Renal cortex interstitium (tissue), 11 donors: ENCODE measurements around the gene BRF1. TPM values are rescaled to one million over a fixed set of nuclear protein-coding genes. Genes with fewer than 3 reads are reported as not detected.

Experiments
- DNase-seq, 11 donors: peaks; one replicate each; pipeline ENCODE4 v3.0.0-alpha.2; 2013; ENCODE audit warnings: low read depth in 9 of 11, low spot score in 4 of 11; ENCODE audit errors: extremely low read depth in 1 of 11
- polyA plus RNA-seq, 3 donors: library from polyadenylated mRNA; unstranded; fragments of 120-200 nt; gene quantifications; one replicate each; pipeline ENCODE4 v1.2.1, GENCODE V29; 2013; ENCODE audit not compliant: insufficient read length in 3 of 3

Gene BRF1
- polyA plus RNA-seq, 3 donors = 24.8 to 40.0 (median 36.0) TPM

GRCh38 chr14:105220699-105221597 is 79.9 kb downstream of the BRF1 start:
- DNase-seq = no peak

GRCh38 chr14:105219753-105220152 is 81.0 kb downstream of the BRF1 start:
- no peak for DNase-seq

DNA sequence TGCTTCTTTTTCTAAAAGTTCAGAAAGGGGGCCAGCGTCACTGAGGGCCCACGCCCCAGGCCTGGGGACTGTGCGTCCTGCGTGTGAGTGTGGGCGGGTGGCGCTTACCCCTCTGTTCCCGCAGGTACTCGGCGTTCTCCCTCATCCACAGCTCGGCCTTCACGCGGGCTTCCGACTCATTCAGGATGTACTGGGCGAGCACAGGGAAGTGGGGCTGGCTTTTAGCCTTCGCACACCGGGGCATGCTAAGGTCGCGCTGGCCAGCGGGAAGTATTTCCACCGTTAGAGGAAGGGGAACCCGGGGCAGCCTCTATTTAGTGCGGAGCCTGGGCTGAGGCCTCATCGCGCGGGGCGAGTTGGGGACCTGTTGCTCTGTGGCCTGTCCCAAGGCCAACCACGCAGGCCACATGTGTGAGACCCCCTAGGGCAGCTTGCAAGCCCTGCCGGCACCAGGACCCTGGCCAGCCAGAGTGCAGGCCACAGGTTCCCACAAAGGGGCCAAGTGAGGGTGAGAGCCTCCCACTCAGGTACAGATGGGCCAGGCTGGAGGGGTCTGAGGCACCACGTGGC is 81.7 kb downstream of the BRF1 start:
- no peak for DNase-seq

DNA sequence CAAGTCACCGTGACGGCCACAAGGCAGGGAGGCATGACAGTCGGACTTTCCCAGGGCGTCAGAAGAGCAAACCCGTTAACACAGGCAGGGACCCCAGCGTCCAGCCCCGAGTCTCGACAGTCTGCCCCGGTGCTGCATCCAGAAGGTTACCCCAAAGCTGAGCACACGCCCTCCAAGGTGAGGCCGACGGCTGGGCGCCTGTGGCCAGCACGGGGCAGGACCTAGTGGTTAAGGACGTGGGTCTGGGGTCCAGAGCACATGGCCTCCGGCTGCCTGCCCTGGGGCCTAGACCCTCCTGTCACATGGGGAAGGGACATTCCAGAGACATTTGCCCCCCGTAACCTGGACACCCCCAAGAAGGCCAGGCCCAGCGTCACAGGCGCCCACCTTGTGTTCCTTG is 82.2 kb downstream of the BRF1 start:
- DNase-seq = no peak

- no peak for DNase-seq
Observed at GRCh38 chr14:105217774-105218173, 83.0 kb downstream of the BRF1 start.

DNA sequence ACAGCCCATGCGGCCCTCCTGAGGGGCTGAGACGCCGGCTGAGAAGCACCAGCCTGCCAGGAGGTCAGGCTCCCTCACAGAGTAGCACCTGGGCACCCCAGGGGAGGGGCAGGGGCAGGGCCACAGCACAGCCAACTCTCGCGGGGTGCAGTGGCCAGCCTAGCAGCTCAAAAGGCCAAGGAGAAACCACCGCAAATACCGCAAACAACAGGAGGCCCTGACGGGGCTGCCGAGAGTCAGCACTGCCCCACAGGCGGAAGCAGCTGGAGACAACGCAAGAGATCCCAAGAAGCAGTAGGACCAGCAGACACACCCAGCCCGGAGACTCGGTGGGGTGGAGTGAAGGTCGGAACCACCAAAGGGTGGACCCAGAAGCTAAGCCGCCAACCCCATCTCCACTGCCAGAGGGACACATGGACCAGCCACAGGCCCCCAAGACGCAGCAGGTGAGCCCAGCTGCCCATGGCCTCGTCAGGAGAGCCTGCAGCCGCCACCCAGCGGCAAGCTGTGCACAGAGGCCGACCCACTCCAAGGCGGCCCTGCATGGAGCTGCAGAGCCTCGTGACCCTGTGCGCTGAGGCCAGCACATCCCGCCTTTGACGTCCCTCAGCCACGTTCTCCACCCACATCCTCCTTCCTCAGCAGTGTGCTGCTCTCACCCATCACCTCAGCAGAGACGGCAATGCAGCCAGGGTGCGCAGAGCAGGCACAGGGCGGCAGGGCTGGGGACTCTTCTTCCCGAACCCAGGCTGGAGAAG is 84.1 kb downstream of the BRF1 start:
- no peak for DNase-seq

DNA sequence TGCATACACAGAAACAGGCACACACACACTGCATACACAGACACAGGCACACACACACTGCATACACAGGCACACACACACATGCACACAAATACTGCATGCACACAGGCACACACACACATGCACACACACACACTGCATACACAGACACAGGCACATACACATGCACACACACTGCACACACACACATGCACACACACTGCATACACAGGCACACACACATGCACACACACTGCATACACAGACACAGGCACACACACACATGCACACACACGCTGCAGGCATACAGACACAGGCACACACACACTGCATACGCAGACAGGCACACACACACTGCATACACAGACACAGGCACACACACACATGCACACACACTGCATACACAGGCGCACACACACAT is 85.2 kb downstream of the BRF1 start:
- DNase-seq = no peak

- no peak for DNase-seq
Observed at GRCh38 chr14:105214324-105214915, 86.4 kb downstream of the BRF1 start.

DNA sequence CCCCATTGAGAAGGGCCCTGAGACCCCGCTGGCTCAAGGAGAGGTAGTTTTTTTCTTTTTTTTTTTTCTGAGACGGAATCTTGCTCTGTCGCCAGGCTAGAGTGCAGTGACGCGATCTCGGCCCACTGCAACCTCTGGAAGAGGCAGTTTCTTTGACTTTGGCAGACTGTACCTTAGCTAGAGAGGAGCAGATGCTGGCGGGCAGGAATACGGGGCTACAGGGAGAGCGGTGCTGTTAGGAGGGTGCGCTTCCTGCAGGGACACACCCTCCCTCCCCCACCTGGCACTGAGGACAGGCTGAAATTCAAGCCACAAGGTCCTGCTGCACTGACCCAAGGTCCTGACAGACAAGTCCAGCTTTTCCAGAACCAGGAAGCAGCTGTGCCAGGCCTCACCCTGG is 87.4 kb downstream of the BRF1 start:
- DNase-seq = no peak

- no peak for DNase-seq
Observed at GRCh38 chr14:105212541-105213300, 88.1 kb downstream of the BRF1 start.

- DNase-seq = no peak
Observed at GRCh38 chr14:105211758-105212089, 89.1 kb downstream of the BRF1 start.

DNA sequence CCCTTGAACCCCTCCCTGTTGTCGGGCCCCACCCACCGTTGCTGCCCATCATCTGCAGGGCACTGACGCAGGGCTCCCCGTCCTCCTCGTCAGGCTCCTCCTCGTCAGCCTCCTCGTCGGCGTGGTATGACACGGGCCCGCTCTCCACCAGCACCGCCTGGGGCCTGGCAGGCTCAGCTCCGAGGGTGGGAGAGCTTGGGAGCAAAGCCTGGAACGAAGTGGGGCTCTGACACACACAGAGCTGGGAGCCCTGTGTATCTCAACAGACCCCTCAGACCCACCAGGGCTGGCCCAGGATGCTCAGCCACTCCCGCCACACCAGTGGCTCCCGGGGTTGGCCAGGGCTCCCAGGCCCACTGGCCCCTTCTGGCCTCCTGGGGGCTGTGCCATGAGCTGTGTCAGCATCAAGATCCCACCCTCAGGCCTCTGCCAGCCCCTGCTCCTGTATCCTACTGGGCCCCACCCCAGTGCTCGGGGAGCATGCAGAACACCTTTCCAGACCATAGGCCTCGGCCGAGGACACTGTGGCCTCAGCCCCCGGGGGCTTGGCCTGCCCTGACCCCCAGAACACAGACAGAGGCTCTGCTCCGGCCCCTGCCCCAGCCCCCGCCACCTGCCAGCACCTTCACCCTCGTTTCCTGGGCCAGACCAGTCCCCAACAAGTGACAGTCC is 89.6 kb downstream of the BRF1 start:
- no peak for DNase-seq

DNA sequence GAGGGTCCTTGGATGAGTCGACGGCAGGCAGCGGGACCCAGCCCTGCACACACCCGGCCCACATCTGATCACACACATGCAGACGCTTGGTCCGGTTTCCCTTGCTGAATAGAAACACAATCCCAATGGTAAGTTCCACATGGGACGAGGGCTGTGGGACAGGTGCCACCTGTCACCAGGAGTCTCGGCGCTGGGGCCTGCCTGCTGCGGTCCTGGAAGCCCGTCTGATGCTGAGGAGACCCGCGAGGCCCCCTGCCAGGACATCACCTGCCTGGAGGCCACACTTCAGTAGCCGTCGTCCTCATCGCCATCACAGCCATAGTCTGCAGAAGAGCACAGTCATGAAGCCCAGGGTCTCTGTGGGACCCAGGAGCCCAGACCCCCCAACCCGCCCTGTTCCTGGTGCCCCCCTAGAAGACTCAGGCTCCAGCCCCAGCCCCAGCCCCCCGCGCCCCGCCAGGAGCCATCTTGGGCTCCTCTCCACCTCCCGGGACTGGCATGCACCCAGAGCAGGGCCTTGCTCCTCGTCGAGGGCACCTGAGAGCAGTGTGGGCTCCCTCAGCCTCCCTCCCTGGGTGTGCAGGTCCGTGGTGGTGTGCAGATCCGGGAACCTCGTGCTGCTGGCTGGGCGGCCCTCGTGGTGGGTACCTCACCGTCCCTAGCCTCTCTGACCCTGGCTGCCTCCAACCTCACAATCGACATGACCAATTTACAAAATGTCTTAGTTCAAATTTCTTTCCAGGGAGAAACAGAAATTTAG is 90.4 kb downstream of the BRF1 start:
- no peak for DNase-seq

DNA sequence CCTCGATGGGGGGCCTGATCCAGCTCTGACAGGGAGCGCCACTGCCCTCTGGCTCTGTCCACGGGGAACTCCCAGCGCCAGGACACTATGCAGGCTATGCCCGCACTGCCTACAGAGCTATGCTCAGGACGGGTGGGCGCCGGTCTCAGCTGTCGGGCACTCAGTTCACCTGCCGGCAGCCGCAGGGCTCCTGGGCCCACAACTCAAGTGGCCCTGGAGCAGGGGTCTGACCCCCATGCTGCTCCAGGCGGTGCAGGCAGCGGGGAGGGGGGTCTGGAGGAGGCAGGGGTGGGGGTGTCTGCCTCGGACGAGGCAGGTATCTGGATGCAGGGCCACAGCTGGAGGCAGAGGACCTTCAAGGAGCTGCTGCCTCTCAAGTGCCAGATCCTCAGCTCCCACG is 91.2 kb downstream of the BRF1 start:
- DNase-seq = no peak

DNA sequence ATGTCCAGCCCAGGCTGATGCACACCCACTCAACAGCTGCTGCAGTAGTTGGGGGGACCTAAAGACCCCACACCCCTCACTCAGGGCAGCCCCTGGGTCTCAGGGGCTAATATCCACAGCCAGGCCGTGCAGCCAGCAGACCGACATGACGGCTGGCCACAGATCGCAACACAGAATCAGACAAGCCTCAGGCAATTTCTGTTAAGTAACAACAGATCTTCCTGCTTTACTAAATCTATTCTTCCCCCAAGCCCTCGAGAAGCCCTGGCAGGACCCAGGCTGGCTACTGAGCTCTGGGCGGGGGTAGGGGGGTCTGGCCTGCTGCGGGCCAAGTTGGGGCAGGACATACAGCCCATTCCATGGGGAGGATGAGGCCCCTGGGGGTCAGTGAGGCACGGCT is 91.7 kb downstream of the BRF1 start:
- DNase-seq = no peak

DNA sequence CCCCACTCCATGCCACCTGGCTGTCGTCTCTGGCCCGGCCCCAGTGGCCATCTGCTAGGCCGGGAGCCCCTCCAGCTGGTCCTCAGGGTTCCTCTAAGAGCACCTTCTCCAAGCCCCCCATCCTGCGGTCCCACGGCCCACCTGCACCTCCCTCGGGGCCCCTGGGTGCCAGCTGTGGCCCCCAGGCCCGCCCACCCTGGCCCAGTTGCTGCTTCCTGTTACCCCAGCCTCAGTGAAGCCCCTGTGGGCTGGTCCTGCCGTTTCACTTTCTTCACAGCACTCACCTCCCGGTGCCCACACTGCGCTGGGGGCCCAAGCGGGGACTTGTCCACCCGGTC is 92.1 kb downstream of the BRF1 start:
- no peak for DNase-seq

- DNase-seq = no peak
Observed at GRCh38 chr14:105207996-105208737, 92.6 kb downstream of the BRF1 start.
